HepG2 (cell line): Measurements from ENCODE around the gene MLYCD. TPM values are rescaled to one million over a fixed set of nuclear protein-coding genes. Genes with fewer than 3 reads are reported as not detected.

ENCODE experiments used
- BCL3 ChIP-seq: sonication (generic); formaldehyde crosslinking; IDR thresholded peaks from 2 replicates; pipeline ENCODE4 v1.5.1; 2020; ENCODE audit warnings: mild to moderate bottlenecking, missing genetic modification reagents, moderate library complexity
- EEA1 ChIP-seq: sonication (generic); formaldehyde crosslinking; IDR thresholded peaks from 2 replicates; pipeline ENCODE4 v1.5.1; 2020; ENCODE audit warnings: mild to moderate bottlenecking, missing genetic modification reagents, borderline replicate concordance
- GATA4 ChIP-seq: sonication (generic); IDR thresholded peaks from 2 replicates; pipeline ENCODE4 v1.6.1; 2016; ENCODE audit warnings: antibody characterized with exemption, low read depth, borderline replicate concordance
- KMT2B ChIP-seq: IDR thresholded peaks from 2 replicates; pipeline ENCODE4 v1.6.1; 2016; ENCODE audit warnings: missing genetic modification reagents, missing compliant biosample characterization
- NRL ChIP-seq: sonication (generic); formaldehyde crosslinking; IDR thresholded peaks from 2 replicates; pipeline ENCODE4 v1.5.0; 2020; ENCODE audit warnings: missing genetic modification reagents, mild to moderate bottlenecking, moderate library complexity, borderline replicate concordance
- PHF20 ChIP-seq: sonication (generic); formaldehyde crosslinking; IDR thresholded peaks from 2 replicates; pipeline ENCODE4 v1.5.0; 2020; ENCODE audit warnings: mild to moderate bottlenecking, missing genetic modification reagents
- SOX13 ChIP-seq, 3 experiments: fragments of 450-650 bp in 1 of 3; sonication (generic) in 1 of 3; formaldehyde crosslinking in 1 of 3; IDR thresholded peaks in 2 of 3; conservative IDR thresholded peaks in 1 of 3; 2 replicates each; pipeline versions ENCODE4 v1.5.0 to v1.6.1; 2016 to 2020; ENCODE audit warnings: antibody characterized with exemption in 1 of 3, mild to moderate bottlenecking in 1 of 3, missing compliant biosample characterization in 1 of 3, missing genetic modification reagents in 1 of 3, moderate library complexity in 1 of 3
- SP1 ChIP-seq, 2 experiments: fragments of 450-650 bp in 1 of 2; sonication (generic) in 1 of 2; formaldehyde crosslinking in 1 of 2; IDR thresholded peaks; 2 replicates each; pipeline versions ENCODE4 v1.4.0 to v1.6.1; 2016 to 2020; ENCODE audit warnings: missing genetic modification reagents in 1 of 2
- ZC3H13 ChIP-seq: sonication (generic); formaldehyde crosslinking; IDR thresholded peaks from 2 replicates; pipeline ENCODE4 v1.8.1; 2023; ENCODE audit warnings: mild to moderate bottlenecking, missing genetic modification reagents, moderate library complexity
- ZFY ChIP-seq: sonication (generic); formaldehyde crosslinking; IDR thresholded peaks from 2 replicates; pipeline ENCODE4 v1.4.0; 2020; ENCODE audit warnings: missing genetic modification reagents
- ZMYM3 ChIP-seq: sonication (generic); formaldehyde crosslinking; IDR thresholded peaks from 2 replicates; pipeline ENCODE4 v1.5.1; 2020; ENCODE audit warnings: mild to moderate bottlenecking, missing genetic modification reagents
- polyA plus RNA-seq, 8 experiments: library from polyadenylated mRNA; depleted of rRNA in 3 of 8; stranded (reverse) in 7 of 8; unstranded in 1 of 8; fragments of >200 nt; fragmentation: Illumina TruSeq in 4 of 8; extraction: Trizol in 4 of 8; gene quantifications; 2 replicates each; pipeline versions ENCODE4 v1.2.1 to v1.2.3, GENCODE V29; 2011 to 2016; ENCODE audit warnings: low read depth in 4 of 8, missing spikeins in 1 of 8, mixed read lengths in 1 of 8; ENCODE audit not compliant: insufficient read depth in 1 of 8
- total RNA-seq, 5 experiments: library from RNA; depleted of rRNA; stranded (reverse); fragments of >200 nt; fragmentation: Illumina TruSeq; extraction: Trizol; gene quantifications; 2 replicates each; pipeline ENCODE4 v1.2.3, GENCODE V29; 2016; ENCODE audit warnings: low read depth in 1 of 5
- TF ChIP-seq, protein P1 (sequence below): sonication (generic); formaldehyde crosslinking; IDR thresholded peaks from 2 replicates; pipeline ENCODE4 v1.5.0; 2020; ENCODE audit warnings: mild to moderate bottlenecking, missing genetic modification reagents, borderline replicate concordance
- TF ChIP-seq, protein P2 (sequence below): sonication (generic); formaldehyde crosslinking; IDR thresholded peaks from 2 replicates; pipeline ENCODE4 v1.4.0; 2020; ENCODE audit warnings: missing genetic modification reagents, borderline replicate concordance
- TF ChIP-seq, protein P3 (sequence below): sonication (generic); formaldehyde crosslinking; IDR thresholded peaks from 2 replicates; pipeline ENCODE4 v1.5.0; 2020; ENCODE audit warnings: missing genetic modification reagents

The MLYCD gene
- total and polyA plus RNA-seq, 2 of the 13 experiments (the other 11 are each of a cell fraction or from before 2014, with no cell fraction given): 1.8 to 4.0 TPM

- TF ChIP-seq, protein P1, sequence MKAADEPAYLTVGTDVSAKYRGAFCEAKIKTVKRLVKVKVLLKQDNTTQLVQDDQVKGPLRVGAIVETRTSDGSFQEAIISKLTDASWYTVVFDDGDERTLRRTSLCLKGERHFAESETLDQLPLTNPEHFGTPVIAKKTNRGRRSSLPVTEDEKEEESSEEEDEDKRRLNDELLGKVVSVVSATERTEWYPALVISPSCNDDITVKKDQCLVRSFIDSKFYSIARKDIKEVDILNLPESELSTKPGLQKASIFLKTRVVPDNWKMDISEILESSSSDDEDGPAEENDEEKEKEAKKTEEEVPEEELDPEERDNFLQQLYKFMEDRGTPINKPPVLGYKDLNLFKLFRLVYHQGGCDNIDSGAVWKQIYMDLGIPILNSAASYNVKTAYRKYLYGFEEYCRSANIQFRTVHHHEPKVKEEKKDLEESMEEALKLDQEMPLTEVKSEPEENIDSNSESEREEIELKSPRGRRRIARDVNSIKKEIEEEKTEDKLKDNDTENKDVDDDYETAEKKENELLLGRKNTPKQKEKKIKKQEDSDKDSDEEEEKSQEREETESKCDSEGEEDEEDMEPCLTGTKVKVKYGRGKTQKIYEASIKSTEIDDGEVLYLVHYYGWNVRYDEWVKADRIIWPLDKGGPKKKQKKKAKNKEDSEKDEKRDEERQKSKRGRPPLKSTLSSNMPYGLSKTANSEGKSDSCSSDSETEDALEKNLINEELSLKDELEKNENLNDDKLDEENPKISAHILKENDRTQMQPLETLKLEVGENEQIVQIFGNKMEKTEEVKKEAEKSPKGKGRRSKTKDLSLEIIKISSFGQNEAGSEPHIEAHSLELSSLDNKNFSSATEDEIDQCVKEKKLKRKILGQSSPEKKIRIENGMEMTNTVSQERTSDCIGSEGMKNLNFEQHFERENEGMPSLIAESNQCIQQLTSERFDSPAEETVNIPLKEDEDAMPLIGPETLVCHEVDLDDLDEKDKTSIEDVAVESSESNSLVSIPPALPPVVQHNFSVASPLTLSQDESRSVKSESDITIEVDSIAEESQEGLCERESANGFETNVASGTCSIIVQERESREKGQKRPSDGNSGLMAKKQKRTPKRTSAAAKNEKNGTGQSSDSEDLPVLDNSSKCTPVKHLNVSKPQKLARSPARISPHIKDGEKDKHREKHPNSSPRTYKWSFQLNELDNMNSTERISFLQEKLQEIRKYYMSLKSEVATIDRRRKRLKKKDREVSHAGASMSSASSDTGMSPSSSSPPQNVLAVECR (CRISPR knock-in tag): peak; percentile 87
- TF ChIP-seq ZC3H13 (CRISPR knock-in tag) (no peak), BCL3 (peak; percentile 43; the same call in 1 of the 2 replicates), SP1 (IDR thresholded peaks at IDR 0.05) (no peak), SP1 (CRISPR knock-in tag; IDR thresholded peaks at IDR 0.05) (peak; percentile 84), KMT2B (CRISPR knock-in tag) (no peak), ZMYM3 (CRISPR knock-in tag) (peak; percentile 72), ZFY (CRISPR knock-in tag) (peak; percentile 66; the same call in 1 of the 2 replicates), PHF20 (CRISPR knock-in tag) (peak; percentile 60), GATA4 (peak; percentile 73; the same call in 1 of the 2 replicates), SOX13 (IDR thresholded peaks at IDR 0.05) (peak; percentile 10), SOX13 (CRISPR knock-in tag; conservative IDR thresholded peaks at IDR 0.05 in 1 of 2, IDR thresholded peaks at IDR 0.05 in 1 of 2) (peak in 1 of 2 experiments; percentile 67; a peak in 1 of 4 replicates), NRL (CRISPR knock-in tag) (peak; percentile 55; the same call in 1 of the 2 replicates), EEA1 (CRISPR knock-in tag) (0 out of 2 replicates have a peak, but pooled peaks have one; percentile 34)
- TF ChIP-seq, protein P2, sequence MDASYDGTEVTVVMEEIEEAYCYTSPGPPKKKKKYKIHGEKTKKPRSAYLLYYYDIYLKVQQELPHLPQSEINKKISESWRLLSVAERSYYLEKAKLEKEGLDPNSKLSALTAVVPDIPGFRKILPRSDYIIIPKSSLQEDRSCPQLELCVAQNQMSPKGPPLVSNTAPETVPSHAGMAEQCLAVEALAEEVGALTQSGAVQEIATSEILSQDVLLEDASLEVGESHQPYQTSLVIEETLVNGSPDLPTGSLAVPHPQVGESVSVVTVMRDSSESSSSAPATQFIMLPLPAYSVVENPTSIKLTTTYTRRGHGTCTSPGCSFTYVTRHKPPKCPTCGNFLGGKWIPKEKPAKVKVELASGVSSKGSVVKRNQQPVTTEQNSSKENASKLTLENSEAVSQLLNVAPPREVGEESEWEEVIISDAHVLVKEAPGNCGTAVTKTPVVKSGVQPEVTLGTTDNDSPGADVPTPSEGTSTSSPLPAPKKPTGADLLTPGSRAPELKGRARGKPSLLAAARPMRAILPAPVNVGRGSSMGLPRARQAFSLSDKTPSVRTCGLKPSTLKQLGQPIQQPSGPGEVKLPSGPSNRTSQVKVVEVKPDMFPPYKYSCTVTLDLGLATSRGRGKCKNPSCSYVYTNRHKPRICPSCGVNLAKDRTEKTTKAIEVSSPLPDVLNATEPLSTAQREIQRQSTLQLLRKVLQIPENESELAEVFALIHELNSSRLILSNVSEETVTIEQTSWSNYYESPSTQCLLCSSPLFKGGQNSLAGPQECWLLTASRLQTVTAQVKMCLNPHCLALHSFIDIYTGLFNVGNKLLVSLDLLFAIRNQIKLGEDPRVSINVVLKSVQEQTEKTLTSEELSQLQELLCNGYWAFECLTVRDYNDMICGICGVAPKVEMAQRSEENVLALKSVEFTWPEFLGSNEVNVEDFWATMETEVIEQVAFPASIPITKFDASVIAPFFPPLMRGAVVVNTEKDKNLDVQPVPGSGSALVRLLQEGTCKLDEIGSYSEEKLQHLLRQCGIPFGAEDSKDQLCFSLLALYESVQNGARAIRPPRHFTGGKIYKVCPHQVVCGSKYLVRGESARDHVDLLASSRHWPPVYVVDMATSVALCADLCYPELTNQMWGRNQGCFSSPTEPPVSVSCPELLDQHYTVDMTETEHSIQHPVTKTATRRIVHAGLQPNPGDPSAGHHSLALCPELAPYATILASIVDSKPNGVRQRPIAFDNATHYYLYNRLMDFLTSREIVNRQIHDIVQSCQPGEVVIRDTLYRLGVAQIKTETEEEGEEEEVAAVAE (CRISPR knock-in tag): 0 out of 2 replicates have a peak, but pooled peaks have one; percentile 48
- TF ChIP-seq, protein P3, sequence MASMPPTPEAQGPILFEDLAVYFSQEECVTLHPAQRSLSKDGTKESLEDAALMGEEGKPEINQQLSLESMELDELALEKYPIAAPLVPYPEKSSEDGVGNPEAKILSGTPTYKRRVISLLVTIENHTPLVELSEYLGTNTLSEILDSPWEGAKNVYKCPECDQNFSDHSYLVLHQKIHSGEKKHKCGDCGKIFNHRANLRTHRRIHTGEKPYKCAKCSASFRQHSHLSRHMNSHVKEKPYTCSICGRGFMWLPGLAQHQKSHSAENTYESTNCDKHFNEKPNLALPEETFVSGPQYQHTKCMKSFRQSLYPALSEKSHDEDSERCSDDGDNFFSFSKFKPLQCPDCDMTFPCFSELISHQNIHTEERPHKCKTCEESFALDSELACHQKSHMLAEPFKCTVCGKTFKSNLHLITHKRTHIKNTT (CRISPR knock-in tag): no peak
These were observed 54.3 kb downstream of the MLYCD start, which contains the start of gene OSGIN1 (continued) for GRCh38 chr16:83952940-83953795.
